GM19468 (cell line): ENCODE results near the gene TMSB10.
"Not testable (repeated sequence)": the region's sequence is repeated elsewhere in the genome, so short reads cannot be mapped to it uniquely, and the experiment has no call there.

Source experiments
- ATAC-seq: cut with Tn5 transposase; IDR thresholded peaks from one replicate; pipeline ENCODE4 v1.9.1; 2021; ENCODE audit warnings: mild to moderate bottlenecking, moderate library complexity, moderate number of reproducible peaks; ENCODE audit not compliant: unreplicated experiment; ENCODE audit errors: extremely low read depth

TMSB10 gene

DNA sequence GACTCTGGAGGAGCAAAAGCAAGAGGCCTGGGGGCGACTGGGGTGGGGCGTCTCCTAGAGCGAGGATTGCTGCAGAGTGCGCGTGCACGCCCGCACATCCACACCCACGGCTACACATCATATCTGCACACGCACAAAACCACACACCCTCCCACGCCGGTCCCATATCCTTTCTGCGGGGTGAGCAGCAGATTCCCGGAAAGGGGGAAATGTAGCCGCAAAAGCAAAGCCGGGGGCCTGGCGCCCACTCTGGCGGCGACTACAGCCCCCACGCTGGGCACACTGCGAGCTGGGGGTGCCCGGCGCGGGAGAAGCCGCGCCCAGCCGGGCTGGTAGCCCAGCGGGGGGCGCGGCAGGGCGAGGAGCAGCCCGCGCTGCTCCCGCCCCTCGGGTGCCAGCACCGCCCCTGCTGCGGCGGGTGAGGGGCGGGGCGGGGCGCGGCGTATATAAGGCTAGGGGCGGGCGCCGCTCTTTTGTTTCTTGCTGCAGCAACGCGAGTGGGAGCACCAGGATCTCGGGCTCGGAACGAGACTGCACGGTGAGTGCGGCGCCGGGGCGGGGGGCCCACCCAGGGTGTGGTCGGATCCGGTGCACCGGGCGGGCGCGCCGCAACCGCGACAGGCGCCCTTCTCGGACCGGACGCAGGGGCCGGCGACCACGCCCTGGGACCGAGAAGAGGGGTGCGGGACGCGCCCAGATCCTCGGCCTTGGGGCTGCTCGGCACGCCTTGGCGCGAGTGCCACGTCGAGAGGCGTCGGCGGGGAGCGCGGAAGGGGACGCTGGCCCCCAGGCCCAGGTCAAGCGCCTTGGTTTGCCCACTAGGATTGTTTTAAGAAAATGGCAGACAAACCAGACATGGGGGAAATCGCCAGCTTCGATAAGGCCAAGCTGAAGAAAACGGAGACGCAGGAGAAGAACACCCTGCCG, at the start of gene TMSB10:
TSS of gene TMSB10 (plus strand) at position 476 of the 927 bp plus-strand sequence.
- peak; percentile 70 for ATAC-seq

GRCh38 chr2:84855731-84856130, 49.7 kb upstream of the TMSB10 start:
- no peak for ATAC-seq

DNA sequence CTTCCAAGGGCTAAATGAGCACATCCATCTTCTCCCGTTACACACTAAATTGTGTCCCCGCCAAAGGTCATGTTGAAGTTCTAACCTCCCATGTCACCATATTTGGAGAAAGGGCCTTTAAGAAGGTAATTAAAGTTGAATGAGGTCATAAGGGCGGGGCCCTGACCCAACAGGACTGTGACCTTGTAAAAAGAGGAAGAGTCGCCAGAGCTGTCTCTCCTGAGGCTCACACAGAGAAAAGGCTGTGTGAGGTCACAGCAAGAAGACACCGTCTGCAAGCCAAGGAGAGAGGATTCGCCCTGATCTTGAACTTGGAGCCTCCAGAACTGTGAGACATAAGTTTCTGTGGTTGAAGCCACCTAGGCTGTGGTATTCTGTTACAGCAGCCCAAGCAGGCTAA, 48.7 kb upstream of the TMSB10 start:
- ATAC-seq, result no peak

GRCh38 chr2:84857566-84857965, 47.9 kb upstream of the TMSB10 start:
- no peak for ATAC-seq

DNA sequence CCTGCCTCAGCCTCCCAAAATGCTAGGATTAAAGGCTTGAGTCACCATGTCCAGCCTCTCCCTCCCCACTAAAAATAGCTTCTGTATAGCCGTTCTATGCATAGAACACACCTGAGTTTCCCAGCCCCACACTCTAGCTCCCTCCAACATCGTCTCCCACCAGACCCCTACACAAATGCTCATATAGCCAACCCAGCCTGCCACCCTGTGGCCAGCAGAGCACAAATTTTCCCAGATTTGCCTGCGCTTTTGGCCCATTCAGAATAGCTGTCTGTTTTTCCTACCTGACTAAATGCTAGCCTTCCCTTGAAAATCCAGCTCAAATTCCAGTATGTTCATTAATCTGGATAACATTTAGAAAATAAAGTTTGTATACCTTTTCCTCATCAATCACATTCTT, 47.3 kb upstream of the TMSB10 start:
- no peak for ATAC-seq

GRCh38 chr2:84858937-84859336, 46.5 kb upstream of the TMSB10 start:
- ATAC-seq, result no peak

- ATAC-seq, result no peak
These were observed 43.9 kb upstream of the TMSB10 start for GRCh38 chr2:84861539-84861938.

DNA sequence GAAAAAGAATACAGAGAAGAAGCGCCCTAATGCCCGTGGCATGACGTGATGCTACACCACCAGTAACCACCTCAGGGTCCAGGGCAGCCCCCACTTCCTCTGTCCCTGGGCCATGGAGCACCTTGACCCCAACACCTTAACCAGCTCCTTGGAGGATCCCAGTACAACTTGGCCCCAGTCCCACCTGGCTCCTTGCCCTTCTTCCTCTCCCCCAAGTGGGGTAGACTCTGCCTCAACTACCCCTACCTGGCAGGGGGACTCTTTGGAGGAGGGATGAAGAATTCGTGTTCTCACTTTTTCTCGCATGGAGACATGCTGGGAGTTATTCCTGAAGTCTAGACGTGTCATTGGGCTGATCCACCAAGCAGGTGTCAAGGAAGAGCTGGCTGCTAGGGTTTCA, 43.5 kb upstream of the TMSB10 start:
- ATAC-seq, result no peak

DNA sequence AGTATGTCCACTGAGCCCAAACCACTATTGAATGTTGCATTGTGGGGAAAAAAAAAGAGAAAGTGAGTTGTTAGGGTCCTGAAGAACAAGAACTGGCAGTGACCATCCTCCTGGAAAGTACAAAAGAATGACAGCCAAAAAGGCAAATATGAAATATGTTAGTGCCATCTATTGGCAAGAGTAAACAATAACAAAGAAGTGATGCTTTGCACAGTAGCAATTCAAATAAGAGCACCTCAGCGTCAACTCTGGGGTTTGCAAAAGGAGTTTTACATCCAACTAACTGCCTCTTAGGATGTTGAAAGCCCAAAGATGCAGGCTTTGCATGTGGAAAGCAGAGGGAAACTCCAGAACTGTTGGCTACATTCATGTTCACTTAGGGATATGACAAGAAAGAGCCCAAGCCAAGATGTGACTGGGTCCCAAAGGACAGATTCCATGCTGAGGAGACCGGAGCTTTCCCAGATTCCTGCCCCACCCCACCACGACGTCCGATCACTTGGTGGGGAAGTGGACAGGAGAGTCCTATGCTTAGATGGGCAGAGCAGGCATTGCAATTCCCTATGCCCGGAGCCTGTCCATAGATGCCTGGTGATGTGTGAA, 40.2 kb upstream of the TMSB10 start:
- ATAC-seq, result no peak

- no peak for ATAC-seq
These were observed 39.3 kb upstream of the TMSB10 start for GRCh38 chr2:84866122-84866521.

- not testable (repeated sequence) for ATAC-seq
These were observed 37.1 kb upstream of the TMSB10 start for GRCh38 chr2:84868327-84868726.

DNA sequence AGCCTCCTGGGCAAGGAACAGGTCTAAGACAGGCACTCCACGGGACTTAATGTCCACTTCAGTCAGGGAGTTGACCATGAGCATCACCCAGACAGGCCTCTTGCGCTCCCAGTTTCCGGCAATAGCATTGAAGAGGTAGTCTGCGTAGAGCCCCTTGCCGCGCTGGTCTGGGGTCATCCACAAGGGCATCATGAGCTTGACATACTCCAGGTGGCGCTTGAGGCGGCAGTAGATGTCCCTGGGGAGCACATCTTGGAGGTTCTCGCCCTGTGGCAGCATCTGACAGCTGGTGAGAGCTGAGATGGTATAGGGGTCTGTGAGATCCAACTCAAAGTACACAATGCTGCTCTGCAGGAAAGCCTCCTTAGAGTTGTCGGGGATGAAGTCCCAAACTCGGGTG, 35.1 kb upstream of the TMSB10 start:
- no peak for ATAC-seq

DNA sequence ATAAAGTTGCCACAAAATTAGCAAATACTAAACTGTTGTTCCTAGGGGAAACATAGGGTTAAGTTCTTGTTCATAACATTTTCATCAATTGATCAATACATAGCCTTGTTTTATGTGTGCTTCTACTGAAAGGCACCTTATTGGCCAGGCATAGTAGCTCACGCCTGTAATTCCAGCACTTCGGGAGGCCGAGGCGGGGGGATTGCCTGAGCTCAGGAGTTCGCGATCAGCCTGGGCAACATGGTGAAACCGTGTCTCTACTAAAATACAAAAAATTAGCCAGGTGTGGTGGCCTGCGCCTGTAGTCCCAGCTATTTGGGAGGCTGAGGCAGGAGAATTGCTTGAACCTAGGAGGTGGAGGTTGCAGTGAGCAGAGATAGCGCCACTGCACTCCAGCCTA, 32.8 kb upstream of the TMSB10 start:
- ATAC-seq, result not testable (repeated sequence)

DNA sequence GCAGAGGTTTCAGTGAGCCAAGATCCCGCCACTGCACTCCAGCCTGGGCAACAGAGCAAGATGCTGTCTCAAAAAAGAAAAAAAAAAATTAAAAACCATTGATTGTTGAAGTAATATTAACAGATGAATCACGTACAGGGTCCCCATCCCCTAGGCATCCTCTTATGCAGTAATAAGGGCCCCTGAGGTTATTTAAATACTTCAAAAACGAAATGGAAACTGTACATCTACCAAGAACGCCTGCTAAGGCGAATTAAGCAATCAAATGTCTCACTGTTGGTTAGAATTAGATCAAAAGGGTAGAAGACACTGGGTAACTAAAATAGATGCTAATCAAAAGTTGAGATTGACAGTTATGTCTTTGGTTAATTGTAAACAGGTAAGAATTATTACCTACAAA, 32.1 kb upstream of the TMSB10 start:
- ATAC-seq, result no peak

GRCh38 chr2:84874381-84875212, 30.9 kb upstream of the TMSB10 start:
- ATAC-seq, result no peak

DNA sequence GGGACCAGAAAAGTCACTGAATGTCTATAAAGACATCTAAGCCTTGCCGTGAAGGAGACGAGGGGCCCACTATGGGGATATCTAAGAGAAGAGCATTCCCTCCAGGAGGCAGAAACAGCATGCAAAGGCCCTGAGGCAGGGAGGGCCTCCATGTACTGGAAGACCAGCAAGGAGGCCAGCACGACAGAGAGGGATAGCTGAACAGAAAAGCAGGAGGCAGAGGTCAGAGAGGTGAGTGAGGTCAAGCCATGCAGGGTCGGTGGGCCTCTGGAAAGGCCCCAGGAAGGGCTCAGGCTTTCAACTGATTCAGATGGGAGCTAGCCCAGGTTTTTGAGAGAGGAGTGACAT, 30.3 kb upstream of the TMSB10 start:
- no peak for ATAC-seq

GRCh38 chr2:84875619-84876018, 29.8 kb upstream of the TMSB10 start:
- ATAC-seq, result not testable (repeated sequence)

DNA sequence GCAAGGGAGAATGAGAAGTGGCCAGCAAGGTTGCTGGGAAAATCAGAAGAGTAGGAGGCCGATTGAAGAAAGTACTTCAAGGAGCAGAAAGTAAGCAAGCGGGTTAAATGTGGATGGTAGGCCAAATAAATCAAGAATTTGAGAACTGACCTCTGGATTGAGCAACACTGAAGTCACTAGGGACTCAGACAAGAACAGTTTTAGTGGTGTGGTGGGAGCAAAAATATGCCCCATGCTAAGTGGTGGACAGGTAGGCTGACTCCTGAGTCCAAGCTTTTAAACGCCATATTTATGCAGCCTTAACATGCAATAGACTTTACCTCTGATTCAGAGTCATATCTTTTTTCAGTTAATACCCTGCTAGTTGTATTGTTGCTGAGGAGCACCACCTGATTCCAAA, 29.1 kb upstream of the TMSB10 start:
- ATAC-seq, result no peak

DNA sequence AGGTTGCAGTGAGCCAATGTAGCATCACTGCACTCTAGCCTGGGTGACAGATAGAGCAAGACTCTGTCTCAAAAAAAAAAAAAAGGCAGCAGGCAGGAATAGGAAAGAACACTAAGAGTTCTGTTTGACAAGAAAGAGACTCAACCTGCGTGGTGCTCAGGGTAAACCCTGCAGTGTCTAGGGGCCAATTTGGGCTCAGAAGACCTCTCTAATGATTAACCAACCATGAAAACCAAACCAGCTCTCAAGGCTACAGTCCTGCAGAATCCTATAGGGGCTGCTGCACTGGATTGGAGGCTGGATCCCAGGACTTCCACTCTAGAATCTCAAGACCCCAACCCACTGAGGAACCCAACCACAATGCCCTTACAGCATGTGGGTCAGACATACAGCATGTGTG, 27.0 kb upstream of the TMSB10 start:
- no peak for ATAC-seq

GRCh38 chr2:84878896-84879583, 26.4 kb upstream of the TMSB10 start:
- no peak for ATAC-seq
